ENCODE results near the gene ATG16L1.

ATG16L1 gene

DNA sequence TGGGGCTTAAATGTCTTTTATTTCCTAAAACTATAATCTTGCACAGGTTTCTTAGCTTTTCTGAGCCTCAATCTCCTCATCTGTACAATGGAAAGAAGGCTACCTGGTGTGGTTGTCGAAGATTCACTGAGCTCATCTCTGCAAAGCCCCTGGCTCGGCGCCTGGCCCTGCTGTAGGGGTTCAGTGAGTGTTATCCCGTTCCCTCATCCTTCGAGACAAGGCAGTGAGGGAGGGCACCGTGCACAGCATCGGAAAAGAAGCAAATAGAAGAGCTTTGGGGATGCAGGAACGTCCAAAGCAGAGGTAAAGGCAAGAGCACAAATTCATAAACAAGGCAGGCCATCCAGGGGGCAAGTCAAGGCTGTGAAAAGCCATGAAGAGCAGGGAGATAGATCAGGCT, 41.2 kb upstream of the ATG16L1 start:
- Histone ChIP-seq H3K4me3 (no peak overlapping the region; the same call in 1 of the 2 replicates), H3K27ac (peak overlapping the region; percentile 75), H3K9ac (ENCODE audit: insufficient read length) (no peak overlapping the region), H3K9me3 (ENCODE audit: low read depth, low read length) (no peaks in the 10 kb centered on the region), H3K36me3 (ENCODE audit: insufficient read depth, low read length) (no peaks in the 10 kb centered on the region)
- no peak for DNase-seq (ENCODE audit: low read depth, low spot score)
- no peak for TF ChIP-seq FOXP2 (optimal IDR thresholded peaks at IDR 0.05; ENCODE audit: control extremely low read depth, extremely low read length, insufficient read depth)
- no peak for TF ChIP-seq EZH2 (IDR thresholded peaks at IDR 0.05)
- no peak for TF ChIP-seq POLR2AphosphoS5 (IDR thresholded peaks at IDR 0.05; ENCODE audit: borderline replicate concordance, low read depth, low read length)

DNA sequence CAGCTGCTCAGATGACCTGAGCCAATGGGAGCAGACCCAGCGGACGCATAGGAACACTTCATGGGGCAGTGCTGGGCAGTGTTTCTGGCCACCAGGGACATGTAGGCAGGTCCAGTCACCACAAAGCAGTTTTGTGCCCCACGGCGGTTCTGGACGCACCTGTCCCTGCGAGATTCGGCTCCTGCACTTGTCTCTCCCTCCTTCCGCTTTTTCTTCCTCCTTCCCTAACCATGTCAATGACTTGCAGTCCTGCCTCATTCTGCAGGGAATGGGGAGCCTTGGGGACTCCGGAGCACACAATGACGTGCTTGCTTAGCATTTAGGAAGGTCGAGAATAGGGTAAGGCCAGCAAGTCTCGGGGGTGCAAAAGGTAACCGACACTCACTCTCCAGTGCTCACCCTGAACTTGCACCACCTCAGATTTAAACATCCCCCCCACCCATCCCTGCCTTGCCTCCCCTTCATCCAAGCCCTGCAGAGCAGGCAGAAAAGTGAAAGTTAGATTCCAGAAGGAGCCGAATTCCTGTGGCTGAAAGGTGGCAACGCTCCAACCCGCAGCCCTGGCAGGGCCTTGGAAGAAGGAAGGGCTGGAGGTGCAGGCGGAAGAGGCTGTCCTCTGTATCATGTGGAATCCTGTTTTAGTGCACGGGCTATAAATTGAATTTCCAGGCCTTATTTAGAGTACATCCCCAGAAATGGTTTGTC, 40.5 kb upstream of the ATG16L1 start:
- H3K27ac ChIP-seq, result peak overlapping the region; percentile 89
- H3K4me3 ChIP-seq, result peak overlapping the region; percentile 63
- H3K9ac ChIP-seq (ENCODE audit: insufficient read length), result peak overlapping the region; percentile 41
- TF ChIP-seq FOXP2 (optimal IDR thresholded peaks at IDR 0.05; ENCODE audit: control extremely low read depth, extremely low read length, insufficient read depth) (no peak), EZH2 (IDR thresholded peaks at IDR 0.05) (no peak), POLR2AphosphoS5 (IDR thresholded peaks at IDR 0.05; ENCODE audit: borderline replicate concordance, low read depth, low read length) (peak; percentile 38)
- H3K36me3 ChIP-seq (ENCODE audit: insufficient read depth, low read length), result no peaks in the 10 kb centered on the region
- no peaks in the 10 kb centered on the region for H3K9me3 ChIP-seq (ENCODE audit: low read depth, low read length)
- DNase-seq (ENCODE audit: low read depth, low spot score), result peak; percentile 81

DNA sequence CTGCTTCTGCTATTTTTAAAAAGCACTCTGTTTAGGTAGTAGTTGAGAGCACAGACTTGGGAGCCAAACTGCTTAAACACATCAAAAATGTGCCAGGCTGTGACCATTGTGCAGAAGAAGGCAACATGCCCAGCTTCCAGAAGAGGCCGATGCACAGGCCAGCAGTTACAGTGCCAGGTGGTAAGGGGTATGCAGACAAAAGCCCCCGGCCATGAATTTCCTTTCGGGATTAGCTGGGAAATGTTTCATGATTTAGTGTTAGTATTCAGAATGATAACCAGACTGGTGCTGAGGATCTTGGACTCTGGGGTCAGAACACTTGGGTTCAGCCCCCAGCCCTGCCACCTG, 40.0 kb upstream of the ATG16L1 start:
- peak overlapping the region; percentile 63 for H3K4me3 ChIP-seq
- DNase-seq (ENCODE audit: low read depth, low spot score), result no peak

DNA sequence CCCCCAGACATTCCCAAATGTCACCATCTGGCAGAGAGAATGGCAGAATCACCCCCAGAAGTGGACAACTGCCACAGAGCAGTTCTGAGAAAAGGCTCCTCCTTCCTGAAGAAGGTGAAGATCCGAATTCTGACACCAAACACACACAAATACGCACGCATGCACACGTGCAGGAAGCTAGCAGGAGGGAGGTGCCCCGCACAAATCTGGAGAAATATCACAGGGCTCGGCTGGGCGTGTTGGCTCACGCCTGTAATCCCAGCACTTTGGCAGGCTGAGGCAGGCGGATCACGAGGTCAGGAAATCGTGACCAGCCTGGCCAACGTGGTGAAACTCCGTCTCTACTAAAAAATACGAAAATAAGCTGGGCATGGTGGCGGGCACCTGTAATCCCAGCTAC, 38.5 kb upstream of the ATG16L1 start:
- H3K36me3 ChIP-seq (ENCODE audit: insufficient read depth, low read length), result no peaks in the 10 kb centered on the region
- no peak overlapping the region for H3K4me3 ChIP-seq
- H3K9ac ChIP-seq (ENCODE audit: insufficient read length), result no peak overlapping the region
- H3K9me3 ChIP-seq (ENCODE audit: low read depth, low read length), result no peaks in the 10 kb centered on the region
- DNase-seq (ENCODE audit: low read depth, low spot score), result no peak
- no peak overlapping the region for H3K27ac ChIP-seq
- TF ChIP-seq EZH2 (IDR thresholded peaks at IDR 0.05) (no peak), FOXP2 (optimal IDR thresholded peaks at IDR 0.05; ENCODE audit: control extremely low read depth, extremely low read length, insufficient read depth) (no peak), POLR2AphosphoS5 (IDR thresholded peaks at IDR 0.05; ENCODE audit: borderline replicate concordance, low read depth, low read length) (no peak)

More for the DNA sequence above, 40.0 kb upstream of the ATG16L1 start:
- H3K9me3 ChIP-seq (ENCODE audit: low read depth, low read length), result no peaks in the 10 kb centered on the region
- TF ChIP-seq EZH2 (IDR thresholded peaks at IDR 0.05) (no peak), POLR2AphosphoS5 (IDR thresholded peaks at IDR 0.05; ENCODE audit: borderline replicate concordance, low read depth, low read length) (no peak), FOXP2 (optimal IDR thresholded peaks at IDR 0.05; ENCODE audit: control extremely low read depth, extremely low read length, insufficient read depth) (no peak)
- peak overlapping the region; percentile 41 for H3K9ac ChIP-seq (ENCODE audit: insufficient read length)
- no peaks in the 10 kb centered on the region for H3K36me3 ChIP-seq (ENCODE audit: insufficient read depth, low read length)
- H3K27ac ChIP-seq, result peak overlapping the region; percentile 89

DNA sequence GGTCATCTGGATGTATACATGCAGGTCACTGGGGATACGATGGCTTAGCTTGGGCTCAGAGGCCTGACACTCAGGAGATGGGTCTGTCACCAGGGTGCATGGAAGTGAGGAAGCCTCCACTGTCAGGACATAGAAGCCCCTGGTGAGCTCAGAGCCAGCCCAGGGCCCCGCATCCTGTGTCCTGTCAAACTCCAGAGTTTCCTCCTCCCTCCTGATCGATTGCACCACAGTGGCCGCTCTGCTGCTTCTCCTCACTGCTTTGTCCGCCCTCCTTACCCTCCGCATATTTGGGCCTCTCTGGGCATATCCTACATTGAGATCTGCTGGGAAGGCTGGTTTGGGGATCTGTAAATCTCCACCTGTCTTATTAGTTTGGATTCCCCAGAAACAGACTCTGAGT, 37.5 kb upstream of the ATG16L1 start:
- Histone ChIP-seq H3K9ac (ENCODE audit: insufficient read length) (no peak overlapping the region), H3K9me3 (ENCODE audit: low read depth, low read length) (no peaks in the 10 kb centered on the region), H3K27ac (no peak overlapping the region), H3K4me3 (no peak overlapping the region), H3K36me3 (ENCODE audit: insufficient read depth, low read length) (no peaks in the 10 kb centered on the region)
- TF ChIP-seq FOXP2 (optimal IDR thresholded peaks at IDR 0.05; ENCODE audit: control extremely low read depth, extremely low read length, insufficient read depth), result no peak
- no peak for TF ChIP-seq EZH2 (IDR thresholded peaks at IDR 0.05)
- DNase-seq (ENCODE audit: low read depth, low spot score), result no peak

DNA sequence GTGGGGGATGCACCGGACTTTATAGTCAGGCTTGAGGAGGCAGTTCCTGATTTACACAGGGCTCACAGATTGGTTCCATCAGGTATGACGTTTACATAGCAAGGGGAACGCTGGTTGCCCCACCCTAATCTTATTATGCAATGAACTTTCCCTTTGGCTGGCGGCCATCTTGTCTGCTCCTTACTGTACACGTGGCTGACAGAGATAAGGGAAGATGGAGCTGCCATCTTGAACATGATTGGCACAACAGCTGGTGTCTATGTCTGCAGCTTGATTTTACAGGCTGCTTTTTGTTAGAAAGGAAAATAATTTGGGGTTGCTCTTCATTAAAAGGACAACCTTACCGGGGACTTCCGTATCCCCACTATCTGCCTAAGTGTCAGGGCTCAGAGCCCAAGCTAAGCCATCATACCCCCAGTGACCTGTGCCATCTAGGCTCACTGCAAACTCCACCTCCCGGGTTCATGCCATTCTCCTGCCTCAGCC, 33.5 kb upstream of the ATG16L1 start:
- Histone ChIP-seq H3K9me3 (ENCODE audit: low read depth, low read length) (no peaks in the 10 kb centered on the region), H3K4me3 (no peak overlapping the region), H3K9ac (ENCODE audit: insufficient read length) (no peak overlapping the region), H3K36me3 (ENCODE audit: insufficient read depth, low read length) (no peaks in the 10 kb centered on the region), H3K27ac (no peak overlapping the region)
- TF ChIP-seq POLR2AphosphoS5 (IDR thresholded peaks at IDR 0.05; ENCODE audit: borderline replicate concordance, low read depth, low read length) (no peak), FOXP2 (optimal IDR thresholded peaks at IDR 0.05; ENCODE audit: control extremely low read depth, extremely low read length, insufficient read depth) (no peak), EZH2 (IDR thresholded peaks at IDR 0.05) (no peak)
- no peak for DNase-seq (ENCODE audit: low read depth, low spot score)

DNA sequence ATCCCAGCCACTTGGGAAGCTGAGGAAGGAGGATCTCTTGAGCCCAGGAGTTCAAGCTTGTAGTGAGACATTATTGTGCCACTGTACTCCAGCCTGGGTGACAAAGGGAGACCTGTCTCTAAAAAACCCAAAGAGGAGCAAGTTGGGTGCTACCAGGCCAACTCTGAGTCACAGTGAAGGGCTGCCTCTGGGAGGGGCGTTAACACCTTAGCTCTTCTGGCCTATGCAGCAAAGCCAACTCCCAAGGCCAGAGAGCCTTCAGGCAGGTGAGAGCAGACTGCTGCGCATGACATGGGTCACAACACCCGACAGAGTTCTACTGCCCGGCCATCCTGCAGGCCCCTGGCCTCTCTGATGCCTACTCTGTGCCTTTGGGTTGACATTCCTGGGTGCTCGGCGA, 32.6 kb upstream of the ATG16L1 start:
- H3K36me3 ChIP-seq (ENCODE audit: insufficient read depth, low read length), result no peaks in the 10 kb centered on the region
- H3K27ac ChIP-seq, result no peak overlapping the region
- no peak overlapping the region for H3K4me3 ChIP-seq
- no peak overlapping the region for H3K9ac ChIP-seq (ENCODE audit: insufficient read length)
- TF ChIP-seq EZH2 (IDR thresholded peaks at IDR 0.05) (no peak), POLR2AphosphoS5 (IDR thresholded peaks at IDR 0.05; ENCODE audit: borderline replicate concordance, low read depth, low read length) (no peak), FOXP2 (optimal IDR thresholded peaks at IDR 0.05; ENCODE audit: control extremely low read depth, extremely low read length, insufficient read depth) (no peak)
- no peaks in the 10 kb centered on the region for H3K9me3 ChIP-seq (ENCODE audit: low read depth, low read length)
- no peak for DNase-seq (ENCODE audit: low read depth, low spot score)

DNA sequence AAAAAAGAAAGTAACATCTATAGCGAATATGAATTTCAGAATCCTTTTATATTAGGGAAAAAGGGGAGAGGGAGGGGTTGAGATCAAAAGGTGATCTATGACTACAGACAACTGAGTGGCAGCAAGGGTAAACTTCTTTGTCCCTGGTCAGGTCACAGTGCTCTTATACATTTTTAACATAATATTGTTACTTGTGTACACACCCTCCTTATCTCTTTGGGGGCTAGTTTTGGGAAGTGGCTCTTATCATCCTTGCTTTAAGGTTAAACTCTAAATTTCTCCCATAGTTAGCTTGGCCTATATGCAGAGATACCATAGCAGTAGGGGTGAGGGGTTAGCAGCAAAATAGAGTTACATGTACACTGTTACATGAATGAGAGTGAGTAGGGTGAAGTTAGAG, 31.6 kb upstream of the ATG16L1 start:
- TF ChIP-seq POLR2AphosphoS5 (IDR thresholded peaks at IDR 0.05; ENCODE audit: borderline replicate concordance, low read depth, low read length), result no peak
- TF ChIP-seq EZH2 (IDR thresholded peaks at IDR 0.05), result no peak
- TF ChIP-seq FOXP2 (optimal IDR thresholded peaks at IDR 0.05; ENCODE audit: control extremely low read depth, extremely low read length, insufficient read depth), result no peak
- no peaks in the 10 kb centered on the region for H3K9me3 ChIP-seq (ENCODE audit: low read depth, low read length)
- no peaks in the 10 kb centered on the region for H3K36me3 ChIP-seq (ENCODE audit: insufficient read depth, low read length)
- no peak overlapping the region for H3K4me3 ChIP-seq
- H3K27ac ChIP-seq, result no peak overlapping the region
- no peak overlapping the region for H3K9ac ChIP-seq (ENCODE audit: insufficient read length)
- DNase-seq (ENCODE audit: low read depth, low spot score), result no peak

Data from SK-N-MC (cell line).